Midbrain (tissue), 1 donor: ENCODE results near the gene DSC1.
"Not testable (repeated sequence)": the region's sequence is repeated elsewhere in the genome, so short reads cannot be mapped to it uniquely, and the experiment has no call there.

Experiments
- DNase-seq: peaks from one replicate; lab custom pipeline; 2025; lab: John Stamatoyannopoulos, UW

The DSC1 gene

DNA sequence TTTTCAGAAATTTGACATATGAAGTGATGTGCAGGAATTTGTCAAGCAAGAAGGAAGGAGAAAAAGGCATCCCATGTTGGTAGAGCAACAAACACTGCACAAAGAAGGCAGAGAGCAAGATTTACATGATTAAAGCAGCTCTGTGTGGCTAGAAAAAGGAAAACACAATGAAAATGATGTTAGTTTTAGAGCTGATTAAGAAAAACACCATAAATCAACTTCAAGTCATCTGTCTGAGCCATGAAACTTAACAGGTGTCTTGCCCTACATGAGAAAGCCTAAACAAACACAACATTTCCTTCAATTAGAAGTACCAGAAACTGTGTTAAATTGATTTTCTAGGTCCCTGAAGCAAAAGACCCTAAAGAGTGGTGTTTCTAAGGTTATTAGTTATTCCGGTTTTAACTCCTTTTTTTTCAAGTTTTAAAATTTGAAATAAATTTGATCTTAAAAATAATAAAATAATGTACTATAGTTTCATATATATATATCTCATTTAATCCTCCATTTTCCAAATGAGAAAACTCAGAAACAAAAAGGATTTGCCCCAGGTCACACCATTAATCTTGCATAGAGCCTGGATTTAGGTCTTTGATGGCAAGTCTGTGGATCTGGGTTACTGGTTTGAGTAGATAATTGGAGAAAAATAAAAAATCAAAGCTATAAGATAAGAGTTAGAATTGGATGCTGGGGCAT lies 8.6 kb upstream of the DSC1 start:
- DNase-seq = no peak

DNA sequence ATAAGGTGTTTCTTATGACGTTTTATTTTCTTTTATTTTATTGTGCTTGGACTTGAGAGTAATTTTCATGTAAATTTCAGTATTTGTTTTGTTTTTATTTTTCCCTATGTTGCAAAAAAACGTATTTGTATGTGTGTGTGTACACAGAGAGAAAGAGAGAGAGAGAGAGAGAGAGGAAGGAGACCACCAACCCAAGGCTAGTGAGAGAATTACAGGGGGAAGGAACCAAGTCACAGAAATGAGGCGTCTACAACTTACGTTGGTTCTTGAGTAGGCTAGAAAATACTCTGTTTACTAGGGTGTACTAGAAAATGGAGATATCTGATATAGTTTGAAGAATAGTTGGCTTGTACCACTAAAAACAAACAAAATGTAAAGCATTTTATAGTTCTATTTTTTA lies 7.7 kb upstream of the DSC1 start:
- DNase-seq = no peak

DNA sequence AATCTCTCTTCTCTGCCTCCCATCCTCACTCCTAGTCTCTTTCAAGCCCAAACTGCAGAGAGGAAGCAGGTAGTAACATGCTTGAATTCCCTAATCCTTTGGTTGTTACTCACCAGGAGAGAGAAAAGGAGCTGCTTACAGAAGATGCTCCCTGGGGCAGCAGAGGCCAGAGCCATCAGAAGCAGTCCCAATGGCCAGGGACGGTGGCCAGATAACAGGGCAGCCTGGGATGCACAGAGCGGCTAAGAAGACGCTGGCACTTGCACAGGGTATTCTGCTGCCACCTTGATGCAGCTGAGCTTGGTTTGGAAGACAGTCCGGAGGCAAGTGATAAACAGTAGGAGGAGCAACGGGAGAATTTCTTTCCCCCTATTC lies 250 bp downstream of the DSC1 start:
- no peak for DNase-seq

GRCh38 chr18:31161757-31162418 lies 768 bp downstream of the DSC1 start:
- no peak for DNase-seq

GRCh38 chr18:31156821-31157763 lies 5.6 kb downstream of the DSC1 start:
- DNase-seq = no peak

- no peak for DNase-seq
Measured at GRCh38 chr18:31155498-31155897, 7.2 kb downstream of the DSC1 start.

- DNase-seq = no peak
Measured at GRCh38 chr18:31154181-31154580, 8.5 kb downstream of the DSC1 start.

DNA sequence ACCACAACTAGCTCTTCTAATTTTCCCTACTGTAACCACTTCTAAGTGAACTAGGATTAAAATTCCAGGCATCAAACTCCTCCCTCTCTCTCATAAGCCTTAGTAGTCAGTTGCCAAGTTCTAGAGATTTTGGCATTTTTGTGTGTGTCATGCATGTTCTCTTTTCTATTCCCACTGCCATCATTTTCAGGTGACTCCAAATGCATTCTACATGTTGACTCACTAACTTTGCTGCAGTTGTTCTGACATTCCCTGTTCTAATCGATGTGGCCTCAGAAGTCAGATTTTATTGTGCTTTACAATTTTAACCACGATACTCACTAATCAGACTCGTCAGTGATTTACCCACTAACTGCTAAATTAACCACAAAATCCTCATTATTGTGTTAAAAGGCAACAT lies 13.3 kb downstream of the DSC1 start:
- no peak for DNase-seq

GRCh38 chr18:31148600-31148999 lies 14.1 kb downstream of the DSC1 start:
- no peak for DNase-seq

DNA sequence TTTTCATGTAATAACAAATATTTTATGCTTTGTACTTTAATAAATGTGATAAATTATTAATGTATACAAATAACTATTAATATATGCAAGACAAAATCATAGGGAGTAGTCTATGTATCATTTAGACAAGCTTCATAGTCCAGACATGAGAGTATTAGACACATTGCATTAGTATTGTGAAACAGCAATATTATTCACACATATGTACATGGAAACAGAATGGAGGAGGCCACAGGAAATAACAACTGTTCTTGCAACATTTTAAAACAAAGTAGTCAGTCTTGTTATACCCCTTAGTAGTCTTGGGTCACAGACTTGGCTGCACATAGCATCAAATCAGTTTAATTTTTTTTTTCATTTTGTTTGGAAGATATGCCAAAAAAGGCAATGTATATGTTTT lies 15.8 kb downstream of the DSC1 start:
- DNase-seq = no peak

DNA sequence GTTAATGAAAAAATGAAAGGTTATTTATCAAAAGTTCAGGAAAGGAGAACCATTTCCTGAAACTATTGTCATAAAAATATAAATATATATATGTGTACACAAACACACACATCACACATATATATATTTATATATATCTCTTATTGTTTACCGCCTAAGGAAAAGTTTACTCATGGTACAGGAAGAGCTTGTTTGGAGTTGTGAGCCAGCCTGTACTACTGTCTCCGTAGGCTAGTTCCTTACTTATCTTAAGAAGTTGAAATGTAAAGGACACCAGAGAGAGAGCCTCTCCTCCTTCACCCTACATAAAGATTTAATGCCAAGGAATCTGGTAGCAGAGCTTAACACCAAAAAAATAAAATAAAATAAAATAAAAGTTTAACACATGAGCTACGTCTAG lies 19.6 kb downstream of the DSC1 start:
- no peak for DNase-seq

DNA sequence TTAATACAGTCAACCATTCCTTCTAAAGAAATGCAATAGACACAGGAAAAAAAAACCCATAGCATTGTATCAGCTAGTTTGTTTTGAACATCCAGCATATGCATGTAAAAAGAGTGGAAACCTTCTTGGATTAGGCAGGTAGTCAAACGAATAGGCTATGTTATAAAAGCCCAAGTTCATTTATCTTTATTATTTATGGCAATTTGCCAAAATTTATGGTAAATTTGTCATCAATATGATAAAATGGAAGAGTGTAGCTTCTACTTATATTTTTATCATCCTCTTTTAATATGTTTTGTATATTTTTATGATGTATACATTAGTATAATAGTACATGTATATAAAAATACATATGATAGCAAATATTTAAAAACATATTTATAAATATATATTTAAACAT lies 23.9 kb downstream of the DSC1 start:
- DNase-seq = no peak

DNA sequence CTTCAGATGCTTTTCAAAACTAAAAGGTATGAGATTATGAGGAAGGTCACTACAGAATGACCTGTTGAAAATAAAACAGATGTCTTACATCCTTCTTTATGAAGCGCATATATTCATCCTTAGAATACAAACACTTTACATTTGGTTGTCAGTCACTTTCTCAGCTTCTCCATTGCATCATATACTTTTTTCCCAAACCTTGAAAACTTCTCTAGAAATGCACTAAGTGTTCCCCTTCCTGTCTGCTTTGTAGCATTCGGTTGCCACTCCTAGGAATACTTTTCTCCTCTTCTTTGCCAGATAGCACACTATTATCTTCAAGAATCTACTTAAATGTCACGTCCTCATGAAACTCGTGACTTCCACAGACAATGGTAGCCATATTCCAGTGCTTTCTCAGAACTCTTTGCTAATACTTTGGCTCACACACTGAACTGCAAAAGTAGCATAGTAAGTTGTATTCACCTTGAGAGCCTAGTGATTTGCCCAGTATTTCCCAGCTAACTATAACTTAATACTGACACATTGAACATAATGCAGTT lies 27.6 kb downstream of the DSC1 start:
- DNase-seq = no peak

DNA sequence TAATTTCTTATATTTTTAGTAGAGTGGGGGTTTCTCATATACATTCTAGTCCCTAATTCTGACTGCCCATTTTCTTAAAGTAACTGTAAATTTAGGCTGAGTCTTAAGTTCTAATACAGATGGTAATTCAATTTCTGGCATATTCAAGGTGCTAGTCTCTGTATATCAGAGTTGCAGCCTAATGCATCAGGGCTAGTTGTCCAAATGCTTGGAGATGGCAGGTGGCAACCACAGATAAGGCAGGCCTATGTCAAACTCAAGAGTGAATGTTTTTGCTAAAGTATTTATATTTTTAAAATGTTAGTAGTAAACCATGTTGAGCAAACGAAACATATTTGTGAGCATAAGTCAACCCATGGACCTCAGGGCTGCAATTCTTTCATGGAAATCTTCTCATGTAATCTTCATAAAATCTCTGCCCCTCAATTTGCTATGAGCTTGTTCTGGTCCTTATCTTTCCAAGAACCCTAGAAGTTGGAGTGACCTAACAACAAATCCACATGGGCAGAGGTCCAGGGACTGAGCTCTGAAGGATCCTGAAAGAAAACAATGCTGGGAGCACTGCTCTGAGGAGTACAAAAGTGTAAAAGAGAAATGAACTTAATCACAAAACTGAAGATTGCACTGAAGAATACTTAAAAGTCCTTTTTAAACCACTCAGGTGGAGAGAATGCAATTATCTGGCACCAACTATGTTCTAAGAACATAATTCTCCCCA lies 33.1 kb downstream of the DSC1 start:
- DNase-seq = no peak

DNA sequence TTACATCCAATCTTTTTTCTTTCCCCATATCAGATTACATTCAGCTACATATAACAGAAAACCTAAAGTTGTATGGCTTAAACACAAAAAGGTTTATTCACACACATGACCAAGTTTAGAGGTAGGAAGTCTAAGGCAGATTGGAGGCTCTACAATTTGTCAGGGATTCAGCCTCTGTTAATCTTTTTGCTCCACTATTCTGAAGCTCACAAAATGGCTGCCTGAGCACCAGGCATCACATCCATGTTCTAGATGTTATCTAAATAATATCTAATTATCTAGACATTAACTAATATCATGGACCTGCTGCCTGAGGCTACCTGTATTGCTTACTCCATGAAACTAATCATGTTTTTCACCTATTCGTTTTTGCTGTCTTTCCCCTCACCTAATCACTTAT lies 36.8 kb downstream of the DSC1 start:
- DNase-seq = no peak

GRCh38 chr18:31123125-31123524 lies 39.5 kb downstream of the DSC1 start:
- DNase-seq = not testable (repeated sequence)

GRCh38 chr18:31120594-31120993 lies 42.1 kb downstream of the DSC1 start:
- DNase-seq = no peak

DNA sequence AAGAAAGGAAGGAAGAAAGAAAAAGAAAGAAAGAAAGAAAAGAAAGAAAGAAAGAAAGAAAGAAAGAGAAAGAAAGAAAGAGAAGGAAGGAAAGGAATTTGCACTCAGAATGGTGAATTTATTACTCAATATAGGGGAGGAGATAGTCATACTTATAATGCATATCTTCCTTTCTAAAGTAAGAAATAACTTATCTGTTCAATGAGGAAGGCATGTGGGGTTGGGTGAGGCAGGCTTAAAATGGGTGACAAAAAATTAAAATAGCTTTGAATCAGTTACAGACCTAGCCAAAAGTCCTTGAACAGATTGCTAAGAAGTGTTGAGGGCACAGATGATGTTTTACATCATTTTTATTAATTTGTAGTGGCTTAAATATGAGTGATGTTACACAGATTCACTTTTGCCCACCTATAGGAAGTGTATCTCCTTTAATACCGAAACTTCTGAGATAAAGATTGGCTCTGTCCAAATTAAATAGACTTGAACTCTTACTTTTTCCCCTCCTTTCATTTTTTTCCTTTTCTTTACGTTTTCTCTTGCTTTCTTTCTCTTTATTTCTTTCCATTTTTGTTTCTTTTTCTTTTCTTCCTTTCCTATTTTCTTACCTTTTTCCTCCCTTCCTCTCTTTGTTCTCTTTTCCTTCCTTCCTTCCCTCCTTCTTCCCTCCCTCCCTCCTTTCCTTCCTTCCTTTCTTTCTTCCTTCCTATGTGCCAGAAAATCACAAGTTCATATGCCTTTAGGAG lies 45.6 kb downstream of the DSC1 start:
- no peak for DNase-seq

GRCh38 chr18:31112804-31113203 lies 49.9 kb downstream of the DSC1 start:
- DNase-seq = no peak

- no peak for DNase-seq
Measured at GRCh38 chr18:31105733-31106132, 56.9 kb downstream of the DSC1 start.

- DNase-seq = no peak
Measured at GRCh38 chr18:31104444-31104843, 58.2 kb downstream of the DSC1 start.
